Neutrophil (primary cell): ENCODE measurements around the gene AEBP1.

Source experiments
- H3K27ac ChIP-seq: fragments of 200-600 bp; sonication (generic); 2 replicates; pipeline ENCODE4 v1.5.1; 2016; ENCODE audit warnings: mild to moderate bottlenecking, moderate library complexity
- H3K27me3 ChIP-seq: fragments of 200-600 bp; sonication (generic); 2 replicates; pipeline ENCODE4 v1.6.0; 2016; ENCODE audit warnings: mild to moderate bottlenecking
- H3K36me3 ChIP-seq: fragments of 200-600 bp; sonication (generic); 2 replicates; pipeline ENCODE4 v1.5.1; 2017
- H3K4me1 ChIP-seq, 2 experiments: fragments of 200-600 bp in 1 of 2; sonication (generic) in 1 of 2; 1 replicate in 1 of 2; 2 replicates in 1 of 2; pipeline versions ENCODE4 v1.5.1 to v1.6.1; 2013 to 2016; ENCODE audit warnings: low read depth in 1 of 2, low read length in 1 of 2, mild to moderate bottlenecking in 1 of 2, moderate library complexity in 1 of 2; ENCODE audit not compliant: control insufficient read depth in 1 of 2, insufficient read depth in 1 of 2
- H3K4me3 ChIP-seq, 2 experiments: fragments of 200-600 bp in 1 of 2; sonication (generic) in 1 of 2; 1 replicate in 1 of 2; 2 replicates in 1 of 2; pipeline ENCODE4 v1.5.1; 2013 to 2016; ENCODE audit warnings: low read depth in 1 of 2, low read length in 1 of 2, mild to moderate bottlenecking in 1 of 2, moderate library complexity in 1 of 2
- H3K9me3 ChIP-seq: fragments of 200-600 bp; sonication (generic); 2 replicates; pipeline ENCODE4 v1.5.1; 2016
- CTCF ChIP-seq: fragments of 200-600 bp; sonication (generic); IDR thresholded peaks from 2 replicates; pipeline ENCODE4 v1.5.1; 2016; ENCODE audit warnings: antibody characterized with exemption

Gene AEBP1

DNA sequence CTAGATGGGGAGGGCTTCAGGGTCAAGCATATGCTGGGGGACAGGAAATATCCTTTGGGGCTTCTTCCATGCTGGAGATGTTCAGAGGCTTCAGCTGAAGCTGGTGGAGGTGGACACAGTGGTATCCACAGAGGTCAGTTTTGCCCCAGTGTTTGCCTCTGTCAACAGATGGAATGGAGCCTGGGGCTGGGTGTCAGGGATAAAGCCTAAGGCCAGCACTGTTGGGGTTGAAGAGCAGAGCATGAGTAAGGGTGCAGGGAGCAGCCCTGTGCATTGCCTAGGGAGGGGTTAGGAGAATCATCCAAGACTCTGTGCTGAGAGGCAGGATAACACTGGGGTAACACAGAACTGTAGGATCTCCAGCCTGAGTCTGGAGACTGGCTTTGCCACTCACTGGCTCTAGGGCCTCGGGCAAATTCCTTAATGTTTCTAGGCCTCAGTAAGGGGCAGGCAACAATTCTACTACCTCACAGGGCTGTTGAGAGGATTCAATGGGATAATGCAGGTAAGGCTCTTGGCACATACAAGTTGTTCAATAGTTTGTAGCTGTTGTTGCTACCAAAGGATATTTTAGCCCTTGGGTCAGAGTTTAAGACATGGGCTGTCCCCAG lies 58.7 kb downstream of the AEBP1 start:
- H3K27ac ChIP-seq, result no peak overlapping the region
- TF ChIP-seq CTCF, result no peak
- no peaks in the 10 kb centered on the region for H3K4me1 ChIP-seq

DNA sequence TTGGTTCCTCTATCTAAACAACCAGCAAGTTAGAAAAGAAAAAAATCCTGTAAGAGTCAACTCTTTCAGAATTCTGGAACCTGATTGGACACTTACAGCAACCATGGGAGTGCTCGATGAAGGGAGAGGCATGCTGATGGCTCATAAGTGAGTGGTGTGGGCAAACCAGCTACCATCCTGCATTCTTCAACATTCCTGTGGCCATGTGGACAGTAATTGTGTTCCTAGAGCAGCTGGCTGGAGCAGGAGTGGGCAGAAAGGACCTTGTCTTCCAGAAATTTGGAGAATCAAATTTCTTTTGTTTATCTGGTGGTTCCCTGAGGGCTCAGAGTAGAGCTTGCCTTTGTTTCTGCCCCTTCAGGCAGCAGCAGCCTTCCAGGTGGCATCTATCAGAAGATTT lies 59.4 kb downstream of the AEBP1 start:
- Histone ChIP-seq H3K4me1 (no peaks in the 10 kb centered on the region), H3K9me3 (no peaks in the 10 kb centered on the region), H3K27ac (no peak overlapping the region), H3K27me3 (no peaks in the 10 kb centered on the region), H3K36me3 (no peaks in the 10 kb centered on the region), H3K4me3 (no peak overlapping the region)
- no peak for TF ChIP-seq CTCF

More for the DNA sequence above, 58.7 kb downstream of the AEBP1 start:
- H3K4me3 ChIP-seq, result no peak overlapping the region
- no peaks in the 10 kb centered on the region for H3K27me3 ChIP-seq
- no peaks in the 10 kb centered on the region for H3K9me3 ChIP-seq
- H3K36me3 ChIP-seq, result no peaks in the 10 kb centered on the region
